Gastrocnemius medialis (tissue), 4 donors: ENCODE data around the gene GMFB. TPM values are rescaled to one million over a fixed set of nuclear protein-coding genes. Genes with fewer than 3 reads are reported as not detected.

Source experiments
- ATAC-seq, 2 donors: fragments of 150-250 bp; one replicate each; pipeline ENCODE4 v1.9.1; 2016
- DNase-seq, 2 donors: peaks; one replicate each; pipeline ENCODE4 v3.0.0-alpha.2; 2019
- H3K27ac ChIP-seq, 4 donors: fragments of 200-600 bp; sonication (generic); 1 replicate in 1 of 4; 2 replicates in 3 of 4; pipeline ENCODE4 v1.5.1; 2016 to 2018; ENCODE audit warnings: mild to moderate bottlenecking in 2 of 4, moderate library complexity in 1 of 4
- H3K27me3 ChIP-seq, 3 donors: fragments of 200-600 bp; sonication (generic) in 2 of 3; 1 replicate in 1 of 3; 2 replicates in 2 of 3; pipeline versions ENCODE4 v1.5.1 to v1.6.0; 2016 to 2019; ENCODE audit warnings: mild to moderate bottlenecking in 1 of 3, moderate library complexity in 1 of 3
- H3K36me3 ChIP-seq, 2 donors: fragments of 200-600 bp; sonication (generic) in 1 of 2; one replicate each; pipeline ENCODE4 v1.5.1; 2017 to 2018
- H3K4me1 ChIP-seq, 2 donors: fragments of 200-600 bp; sonication (generic) in 1 of 2; one replicate each; pipeline ENCODE4 v1.5.1; 2016 to 2017; ENCODE audit warnings: mild to moderate bottlenecking in 2 of 2
- H3K4me3 ChIP-seq, 4 donors: fragments of 200-600 bp; sonication (generic) in 3 of 4; 1 replicate in 1 of 4; 2 replicates in 3 of 4; pipeline ENCODE4 v1.5.1; 2016 to 2019; ENCODE audit warnings: mild to moderate bottlenecking in 2 of 4
- H3K9me3 ChIP-seq, 3 donors: fragments of 200-600 bp; sonication (generic) in 2 of 3; 1 replicate in 1 of 3; 2 replicates in 2 of 3; pipeline ENCODE4 v1.5.1; 2016 to 2019
- POLR2A ChIP-seq, 2 donors: fragments of 450-650 bp; IDR thresholded peaks; one replicate each; pipeline ENCODE4 v1.6.1; 2017; ENCODE audit warnings: antibody characterized with exemption in 2 of 2, mild to moderate bottlenecking in 2 of 2, moderate library complexity in 2 of 2
- in situ Hi-C, 4 donors: fragments of 200-750 bp; cut with MboI; loops; one replicate each; pipeline versions ENCODE4 v1.15.0 to v1.8.0; 2017; ENCODE audit warnings: low sequenced_read_pairs in 4 of 4
- intact Hi-C: fragments of 100-400 bp; cut with DNase I; formaldehyde crosslinking; loops from one replicate; pipeline ENCODE4 v1.15.1; 2023; ENCODE audit warnings: low total_unique reads
- total RNA-seq, 4 donors: library from RNA; depleted of rRNA; stranded (reverse); fragments of >200 nt; gene quantifications; one replicate each; pipeline versions ENCODE4 v1.1.0 to v1.2.3, GENCODE V29; 2016
- TF ChIP-seq, protein P1 (sequence below), 5 experiments: fragments of 450-650 bp in 3 of 5; fragments of 200-600 bp in 2 of 5; sonication (generic) in 2 of 5; IDR thresholded peaks in 4 of 5; conservative IDR thresholded peaks in 1 of 5; 1 replicate in 4 of 5; 2 replicates in 1 of 5; pipeline ENCODE4 v1.5.1; 2016 to 2019; ENCODE audit warnings: antibody characterized with exemption in 5 of 5, mild to moderate bottlenecking in 3 of 5, moderate library complexity in 3 of 5

The GMFB gene
- total RNA-seq, 4 donors from 2014 or later: 5.0 to 21.7 (median 7.3) TPM

DNA sequence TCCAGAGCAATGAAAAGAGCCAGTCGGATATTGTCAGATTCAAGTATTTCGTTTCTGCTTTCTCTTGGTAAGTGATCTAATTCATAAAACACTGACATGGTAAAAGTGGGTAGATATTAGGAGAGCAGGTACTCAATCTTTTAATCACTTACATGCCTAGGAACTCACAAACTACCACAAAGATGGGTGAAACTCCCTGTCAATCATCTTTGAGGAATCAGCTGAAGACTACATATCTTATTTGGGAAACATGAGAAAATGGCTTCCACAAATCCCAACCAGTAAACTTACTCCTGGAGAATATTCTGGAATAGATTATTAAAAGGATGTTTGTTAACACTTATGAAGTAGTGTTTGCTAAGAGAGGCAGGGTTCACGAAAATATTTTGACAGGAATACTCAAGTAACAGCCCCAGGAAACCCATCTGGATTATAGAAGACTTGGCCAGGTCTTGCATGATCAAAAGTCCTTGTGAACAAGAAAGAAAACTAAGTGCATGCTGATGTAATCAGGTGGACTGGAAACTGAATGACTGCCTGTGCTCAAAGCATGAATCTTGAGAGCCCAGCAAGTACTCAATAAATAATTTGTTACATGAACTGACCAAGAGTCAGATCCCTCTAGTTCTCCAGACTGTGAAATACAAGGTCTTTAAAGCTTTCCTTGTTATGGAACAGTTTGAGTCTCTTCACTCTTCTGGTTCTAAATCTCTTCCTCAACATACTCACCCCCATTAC, 63.1 kb downstream of the GMFB start:
- Histone ChIP-seq H3K4me3 (no peak overlapping the region), H3K36me3 (peaks cover 0 to 19% of the 10 kb centered on the region in 2 donors), H3K27ac (no peak overlapping the region), H3K9me3 (no peaks in the 10 kb centered on the region), H3K27me3 (no peaks in the 10 kb centered on the region), H3K4me1 (peaks cover 3 to 9% of the 10 kb centered on the region in 2 donors)
- intact Hi-C loops: no loop called here
- no peak for ATAC-seq
- no peak for DNase-seq
- no peak for TF ChIP-seq POLR2A (IDR thresholded peaks at IDR 0.05)
- TF ChIP-seq, protein P1, sequence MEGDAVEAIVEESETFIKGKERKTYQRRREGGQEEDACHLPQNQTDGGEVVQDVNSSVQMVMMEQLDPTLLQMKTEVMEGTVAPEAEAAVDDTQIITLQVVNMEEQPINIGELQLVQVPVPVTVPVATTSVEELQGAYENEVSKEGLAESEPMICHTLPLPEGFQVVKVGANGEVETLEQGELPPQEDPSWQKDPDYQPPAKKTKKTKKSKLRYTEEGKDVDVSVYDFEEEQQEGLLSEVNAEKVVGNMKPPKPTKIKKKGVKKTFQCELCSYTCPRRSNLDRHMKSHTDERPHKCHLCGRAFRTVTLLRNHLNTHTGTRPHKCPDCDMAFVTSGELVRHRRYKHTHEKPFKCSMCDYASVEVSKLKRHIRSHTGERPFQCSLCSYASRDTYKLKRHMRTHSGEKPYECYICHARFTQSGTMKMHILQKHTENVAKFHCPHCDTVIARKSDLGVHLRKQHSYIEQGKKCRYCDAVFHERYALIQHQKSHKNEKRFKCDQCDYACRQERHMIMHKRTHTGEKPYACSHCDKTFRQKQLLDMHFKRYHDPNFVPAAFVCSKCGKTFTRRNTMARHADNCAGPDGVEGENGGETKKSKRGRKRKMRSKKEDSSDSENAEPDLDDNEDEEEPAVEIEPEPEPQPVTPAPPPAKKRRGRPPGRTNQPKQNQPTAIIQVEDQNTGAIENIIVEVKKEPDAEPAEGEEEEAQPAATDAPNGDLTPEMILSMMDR (IDR thresholded peaks at IDR 0.05 in 4 of 5, conservative IDR thresholded peaks at IDR 0.05 in 1 of 5): no peak
- in situ Hi-C loops: no loop called here

DNA sequence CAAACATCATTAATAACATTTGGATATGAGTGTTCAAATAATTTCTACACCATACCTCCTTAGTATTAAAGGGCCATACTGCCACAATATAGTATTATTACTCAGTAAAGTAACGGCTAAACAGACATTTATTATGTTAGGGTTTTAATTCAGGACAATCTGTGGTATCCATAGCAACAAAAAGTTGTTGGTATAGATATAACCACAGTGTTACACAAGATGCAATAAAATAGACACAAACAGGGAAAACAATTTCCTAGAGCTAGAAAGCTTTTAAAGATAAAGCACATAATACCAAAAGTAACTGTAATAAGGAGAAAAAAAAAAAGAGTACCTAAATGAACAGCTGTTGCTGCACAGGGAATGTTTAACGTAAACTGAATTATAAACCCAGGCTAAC, 63.7 kb downstream of the GMFB start:
- in situ Hi-C loops (no loop called here), intact Hi-C loops (no loop called here)
- TF ChIP-seq, protein P1 (IDR thresholded peaks at IDR 0.05 in 4 of 5, conservative IDR thresholded peaks at IDR 0.05 in 1 of 5): no peak
- TF ChIP-seq POLR2A (IDR thresholded peaks at IDR 0.05): no peak
- Histone ChIP-seq H3K9me3 (no peaks in the 10 kb centered on the region), H3K36me3 (peaks cover 0 to 18% of the 10 kb centered on the region in 2 donors), H3K27ac (no peak overlapping the region), H3K4me3 (no peak overlapping the region), H3K27me3 (no peaks in the 10 kb centered on the region), H3K4me1 (peaks cover 3 to 9% of the 10 kb centered on the region in 2 donors)
- DNase-seq: no peak
- ATAC-seq: no peak

Other genes with a start within 250 kb of the GMFB start
- gene CDKN3, start 92.0 kb downstream of the GMFB start, total RNA-seq: 1 to 10 TPM; 1.2 to 5.1 (median 1.6) TPM
- gene CNIH1, start 47.6 kb downstream of the GMFB start, total RNA-seq: 100 to 1,000 TPM in 3 of 4 donors, 10 to 100 TPM in 1; 73.4 to 176 (median 136) TPM
- 10 to 100 TPM; 13.7 to 27.0 (median 20.7) TPM for gene CGRRF1, start 20.9 kb upstream of the GMFB start, total RNA-seq
- 10 to 100 TPM; 26.4 to 48.0 (median 42.2) TPM for gene SAMD4A, start 78.1 kb upstream of the GMFB start, total RNA-seq